Effector CD8-positive, alpha-beta T cell (primary cell): Measurements from ENCODE around the gene MFGE8.
"Not testable (repeated sequence)": the region's sequence is repeated elsewhere in the genome, so short reads cannot be mapped to it uniquely, and the experiment has no call there.

ENCODE experiments used
- DNase-seq: peaks from one replicate; lab custom pipeline; 2025; lab: John Stamatoyannopoulos, UW
- total RNA-seq, 4 experiments: gene quantifications; one replicate each; lab custom pipeline; 2026; lab: John Stamatoyannopoulos, UW

The MFGE8 gene, protein sequence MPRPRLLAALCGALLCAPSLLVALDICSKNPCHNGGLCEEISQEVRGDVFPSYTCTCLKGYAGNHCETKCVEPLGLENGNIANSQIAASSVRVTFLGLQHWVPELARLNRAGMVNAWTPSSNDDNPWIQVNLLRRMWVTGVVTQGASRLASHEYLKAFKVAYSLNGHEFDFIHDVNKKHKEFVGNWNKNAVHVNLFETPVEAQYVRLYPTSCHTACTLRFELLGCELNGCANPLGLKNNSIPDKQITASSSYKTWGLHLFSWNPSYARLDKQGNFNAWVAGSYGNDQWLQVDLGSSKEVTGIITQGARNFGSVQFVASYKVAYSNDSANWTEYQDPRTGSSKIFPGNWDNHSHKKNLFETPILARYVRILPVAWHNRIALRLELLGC
- total RNA-seq = 5.2 to 25.5 (median 14.0) reads per million in 4 experiments

- peak; percentile 63 for DNase-seq
These were observed at the start of gene MFGE8 for GRCh38 chr15:88913017-88913849. TSS of gene MFGE8 (minus strand) at chr15:88913379. CDS start at chr15:88913319, 60 bp downstream.

DNA sequence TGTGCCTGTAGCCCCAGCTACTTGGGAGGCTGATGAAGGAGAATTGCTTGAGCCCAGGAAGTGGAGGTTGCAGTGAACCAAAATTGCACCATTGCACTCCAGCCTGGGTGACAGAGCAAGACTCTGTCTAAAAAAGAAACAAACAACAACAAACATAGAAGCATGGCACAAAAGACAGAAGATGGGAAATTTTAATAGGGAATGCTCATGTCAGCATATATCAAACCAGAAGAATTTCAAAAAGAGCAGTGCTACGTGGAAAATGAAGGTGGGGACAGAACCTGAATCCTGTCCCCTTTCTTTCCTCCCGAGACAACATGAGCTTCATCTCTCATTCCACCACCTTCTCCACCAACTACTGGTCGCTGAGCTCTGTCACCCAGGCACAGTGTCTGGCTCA, 46.3 kb upstream of the MFGE8 start:
- no peak for DNase-seq

GRCh38 chr15:88956906-88957305, 43.7 kb upstream of the MFGE8 start:
- no peak for DNase-seq

- no peak for DNase-seq
These were observed 43.1 kb upstream of the MFGE8 start for GRCh38 chr15:88956263-88956662.

DNA sequence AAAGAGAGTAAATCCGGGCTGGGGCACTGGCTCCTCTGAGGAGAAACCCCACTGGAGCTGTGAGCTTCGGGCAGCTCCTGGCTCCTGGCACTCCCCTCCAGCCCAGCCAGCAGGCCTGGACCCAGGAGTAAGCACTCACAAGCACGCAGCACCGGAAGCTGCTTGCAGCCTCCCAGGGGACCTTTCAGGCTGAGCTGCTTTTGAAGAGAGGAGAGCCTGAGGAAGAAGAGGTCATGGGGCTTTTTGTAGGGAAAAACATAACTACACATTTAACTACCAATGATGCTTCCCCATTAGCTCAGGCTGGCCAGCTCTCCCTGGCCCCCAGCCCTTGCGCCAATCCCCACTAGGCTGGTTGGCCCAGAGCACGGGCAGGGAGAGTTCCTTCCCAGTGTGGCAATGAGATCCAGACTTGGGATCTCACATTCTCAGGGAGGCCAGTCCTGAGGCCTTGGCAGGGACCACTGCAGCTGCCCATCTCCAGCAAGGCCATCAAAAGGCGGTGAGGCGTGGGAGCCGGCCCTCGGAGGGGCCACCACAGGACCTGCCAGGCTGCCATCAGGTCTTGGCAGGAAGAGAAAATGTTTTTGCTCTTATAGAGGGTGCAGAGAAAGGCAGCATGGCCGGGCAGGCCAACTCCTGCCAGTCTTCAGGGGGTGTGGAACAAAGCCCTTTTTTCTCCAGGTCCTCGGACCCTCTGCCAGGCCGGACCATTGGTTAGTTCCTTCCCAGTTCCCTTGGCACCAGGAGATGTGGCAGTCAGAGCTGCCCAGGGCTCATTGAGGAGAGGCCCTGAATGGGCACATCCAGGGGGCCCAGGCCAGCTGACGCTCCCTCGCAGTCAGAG, 41.5 kb upstream of the MFGE8 start:
- DNase-seq = no peak

GRCh38 chr15:88950600-88951160, 37.5 kb upstream of the MFGE8 start:
- DNase-seq = no peak

DNA sequence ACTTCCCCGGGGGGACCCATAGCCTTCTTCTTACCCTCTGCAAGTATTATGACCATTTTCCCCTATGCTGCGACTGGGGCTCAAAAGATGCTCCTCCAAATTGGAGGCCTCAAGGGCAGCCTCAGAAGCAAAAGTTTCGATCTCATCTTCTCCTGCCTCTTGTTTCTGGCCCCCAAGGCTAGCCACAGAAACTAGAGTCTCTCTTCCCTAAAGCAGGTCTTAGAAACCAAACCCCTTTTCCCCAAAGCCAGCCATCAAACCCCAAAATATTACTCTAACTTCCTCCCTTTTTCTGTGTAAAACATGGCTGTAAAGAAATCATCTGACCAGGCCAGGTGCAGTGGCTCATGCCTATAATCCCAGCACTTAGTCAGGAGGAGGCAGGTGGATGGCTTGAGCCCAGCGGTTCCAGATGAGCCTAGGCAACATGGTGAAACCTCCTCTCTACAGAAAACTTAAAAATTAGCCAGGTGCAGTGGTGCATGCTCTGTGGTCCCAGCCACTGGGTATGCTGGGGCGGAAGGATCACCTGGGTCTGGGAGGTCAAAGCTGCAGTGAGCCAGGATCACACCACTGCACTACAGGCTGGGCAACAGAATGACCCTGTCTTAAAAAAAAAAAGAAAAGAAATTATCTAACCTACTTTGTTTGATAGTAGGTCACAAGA, 36.7 kb upstream of the MFGE8 start:
- no peak for DNase-seq

DNA sequence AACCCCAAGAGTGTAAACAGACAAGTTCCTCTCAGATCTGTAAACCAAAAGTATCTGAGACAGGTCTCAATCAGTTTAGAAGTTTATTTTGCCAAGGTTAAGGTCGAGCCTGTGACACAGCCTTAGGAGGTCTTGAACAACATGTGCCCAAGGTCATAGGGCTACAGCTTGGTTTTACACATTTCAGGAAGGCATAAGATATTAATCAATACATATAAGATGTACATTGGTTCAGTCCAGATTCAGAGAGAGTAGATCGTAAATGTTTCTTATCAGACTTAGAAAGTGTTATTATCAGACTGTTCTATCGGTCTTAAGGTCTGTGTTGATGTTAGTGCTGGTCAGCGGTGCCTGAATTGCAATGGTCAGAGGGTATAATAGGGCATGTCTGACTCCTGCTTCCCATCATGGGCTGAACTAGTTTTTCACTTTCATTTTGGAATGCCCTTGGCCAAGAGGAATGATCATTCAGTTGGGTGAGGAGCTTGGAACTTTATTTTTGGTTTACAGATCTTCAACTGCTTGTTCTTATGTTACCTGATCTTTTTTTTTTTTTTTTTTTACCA, 27.0 kb upstream of the MFGE8 start:
- no peak for DNase-seq

- DNase-seq = no peak
These were observed 26.3 kb upstream of the MFGE8 start for GRCh38 chr15:88939486-88939806.

DNA sequence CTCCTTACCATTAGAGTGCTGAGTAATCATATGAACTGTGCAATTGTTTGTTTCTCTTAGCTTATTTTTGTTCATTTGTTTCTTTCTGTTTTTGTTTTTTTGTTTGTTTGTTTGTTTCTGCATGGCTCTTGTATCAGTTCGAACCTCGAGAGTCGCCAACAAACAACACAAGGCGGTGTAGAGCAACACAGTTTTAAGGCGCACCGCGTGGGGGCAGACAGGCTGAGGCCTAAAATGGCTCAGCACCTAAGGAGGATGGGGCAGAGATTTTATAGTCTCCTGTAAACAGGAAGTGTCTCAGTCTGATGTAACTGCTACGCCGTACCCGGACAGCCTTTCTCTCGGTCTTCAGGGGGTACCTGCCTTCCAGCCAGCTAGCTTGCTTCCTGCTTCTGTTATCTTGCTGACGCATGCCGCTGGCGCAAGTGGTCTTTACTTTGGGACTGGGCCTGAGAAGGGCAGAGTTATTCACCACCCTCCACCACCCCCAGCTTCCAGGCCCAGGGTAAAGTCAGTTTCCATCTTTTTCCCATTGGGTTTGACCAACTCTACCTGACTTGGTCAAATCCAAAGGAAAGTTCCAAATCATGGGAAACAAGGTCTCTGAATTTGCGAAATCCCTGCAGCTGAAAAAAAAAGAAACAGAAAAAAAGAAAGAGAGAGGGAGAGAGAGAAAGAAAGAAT, 25.8 kb upstream of the MFGE8 start:
- DNase-seq = no peak

GRCh38 chr15:88934449-88934848, 21.3 kb upstream of the MFGE8 start:
- not testable (repeated sequence) for DNase-seq

DNA sequence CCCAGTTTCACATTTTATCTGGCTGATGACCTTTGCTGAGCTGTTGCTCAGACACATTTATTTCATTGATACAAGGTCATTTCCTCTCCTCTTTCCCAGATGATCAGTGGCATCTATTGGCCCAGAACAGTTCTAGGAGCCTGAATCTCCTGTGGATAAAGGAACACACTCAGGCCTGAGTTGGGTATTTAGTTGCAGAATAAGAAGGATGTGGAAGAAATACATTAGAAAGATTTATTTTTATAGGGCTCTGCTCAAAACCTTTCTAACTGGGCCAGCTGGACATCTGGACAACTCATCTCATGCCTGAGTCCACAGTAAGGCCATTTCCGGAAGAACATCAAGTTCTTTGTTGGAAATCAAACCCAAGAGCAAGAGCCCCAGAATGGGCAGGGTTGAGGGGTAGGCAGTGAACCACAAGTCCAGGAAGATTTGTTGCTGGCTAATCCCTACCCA, 19.7 kb upstream of the MFGE8 start:
- DNase-seq = no peak

DNA sequence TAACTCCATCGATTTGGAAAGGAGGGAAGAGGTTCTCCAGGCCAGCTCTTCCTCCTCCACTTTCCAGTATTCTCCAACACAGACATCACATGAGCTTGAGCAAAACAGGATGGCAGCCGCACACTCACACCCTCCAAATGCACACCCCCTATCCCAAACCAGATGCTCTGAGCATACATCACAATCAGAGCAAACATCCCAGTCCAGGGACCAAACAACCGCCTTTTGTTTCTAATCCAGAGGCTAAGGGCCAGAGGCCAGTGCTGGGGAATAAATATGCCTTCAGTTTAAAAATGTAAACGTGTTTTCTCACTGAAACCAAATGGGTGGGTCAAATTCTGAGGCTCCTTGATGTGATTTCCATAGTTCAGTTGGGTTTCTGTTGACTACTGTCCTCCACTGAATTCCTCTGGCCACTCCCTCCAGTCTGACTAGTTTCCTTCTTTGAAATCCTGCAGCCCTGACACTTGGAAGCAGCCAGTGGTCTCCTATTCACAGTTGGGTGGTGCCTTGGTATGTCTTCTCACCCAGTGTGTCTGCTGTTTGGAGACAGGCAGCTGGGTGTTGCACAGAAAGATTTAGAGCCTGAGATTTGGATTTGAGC, 19.2 kb upstream of the MFGE8 start:
- no peak for DNase-seq

DNA sequence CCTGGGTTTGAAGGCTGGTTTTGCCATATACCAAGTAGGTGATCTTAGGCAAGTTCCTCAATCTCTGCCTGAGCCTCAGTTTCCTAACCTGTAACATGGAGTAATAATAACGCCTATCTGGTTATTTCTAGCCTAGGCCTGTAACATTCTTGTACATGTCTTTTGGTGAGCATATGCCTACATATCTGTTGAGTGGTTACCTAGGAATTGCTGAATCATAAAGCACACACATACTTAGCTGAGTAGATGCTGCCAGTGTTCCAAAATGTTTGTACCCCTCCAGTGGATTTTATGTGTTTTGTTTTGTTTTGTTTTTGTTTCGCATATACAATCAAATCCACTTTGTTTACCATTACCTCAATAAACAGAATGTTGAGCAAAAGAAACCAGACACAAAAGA, 17.4 kb upstream of the MFGE8 start:
- DNase-seq = no peak

DNA sequence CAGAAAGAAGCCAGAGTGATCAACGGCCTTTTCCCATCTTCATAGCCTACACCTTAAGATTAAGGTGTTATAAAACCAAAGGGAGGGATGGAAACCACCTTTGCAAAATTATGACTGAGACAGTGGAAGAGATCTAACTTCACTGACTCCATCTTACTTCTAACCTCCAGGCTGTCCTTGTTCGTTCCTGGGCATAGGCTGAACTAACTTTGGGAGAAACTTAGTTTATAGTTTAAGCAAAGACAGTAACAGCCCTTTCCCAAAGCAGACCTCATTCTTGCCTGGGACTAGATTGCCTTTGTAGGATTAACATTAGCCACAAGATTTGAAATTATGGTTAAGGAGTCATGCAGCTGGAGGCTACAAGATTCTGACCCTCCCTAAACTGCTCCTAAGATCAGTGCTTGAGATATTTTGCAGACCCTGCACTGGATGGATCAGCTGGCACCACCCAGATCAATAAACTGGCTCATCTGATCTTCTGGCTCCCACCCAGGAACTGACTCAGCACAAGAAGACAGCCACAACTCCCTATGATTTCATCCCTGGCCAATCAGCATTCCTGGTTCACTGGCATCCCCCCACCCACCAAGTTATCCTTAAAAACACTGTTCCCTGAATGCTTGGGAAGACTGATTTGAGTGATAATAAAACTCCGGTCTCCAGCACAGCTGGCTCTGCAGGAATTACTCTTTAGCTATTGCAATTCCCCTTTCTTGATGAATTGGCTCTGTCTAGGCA, 16.3 kb upstream of the MFGE8 start:
- DNase-seq = not testable (repeated sequence)

- not testable (repeated sequence) for DNase-seq
These were observed 15.0 kb upstream of the MFGE8 start for GRCh38 chr15:88928192-88928591.

GRCh38 chr15:88925648-88926047, 12.5 kb upstream of the MFGE8 start:
- DNase-seq = not testable (repeated sequence)

DNA sequence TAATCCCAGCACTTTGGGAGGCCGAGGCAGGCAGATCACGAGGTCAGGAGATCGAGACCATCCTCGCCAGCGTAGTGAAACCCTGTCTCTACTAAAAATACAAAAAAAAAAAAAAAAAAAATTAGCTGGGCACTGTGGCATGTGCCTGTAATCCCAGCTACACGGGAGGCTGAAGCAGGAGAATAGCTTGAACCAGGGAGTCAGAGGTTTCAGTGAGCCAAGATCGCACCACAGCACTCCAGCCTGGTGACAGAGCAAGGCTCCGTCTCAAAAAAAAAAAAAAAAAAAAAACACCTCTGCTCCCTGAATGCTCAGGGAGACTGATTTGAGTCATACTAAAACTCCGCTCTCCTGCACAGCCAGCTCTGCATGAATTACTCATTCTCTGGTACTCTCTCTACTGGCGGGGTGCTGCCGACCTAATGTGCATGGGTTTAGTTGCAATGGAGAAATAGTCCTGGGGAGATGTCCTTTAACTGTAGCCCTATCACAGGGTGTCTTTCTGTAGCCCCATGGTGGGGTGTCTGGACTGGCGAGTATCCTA, 7.8 kb upstream of the MFGE8 start:
- DNase-seq = not testable (repeated sequence)
